SK-N-SH (cell line): ENCODE results near the gene ATG4B. TPM values are rescaled to one million over a fixed set of nuclear protein-coding genes. Genes with fewer than 3 reads are reported as not detected.

ENCODE experiments used
- CTCF ChIA-PET: fragments of 300-600, 350-600 bp; formaldehyde crosslinking; extraction: SDS; loops from one replicate; lab custom pipeline; 2021; lab: Yijun Ruan, JAX
- POLR2A ChIA-PET: fragments of 350-600 bp; sonication (Branson Sonifier 250); formaldehyde crosslinking; extraction: SDS; loops from one replicate; lab custom pipeline; 2020; ENCODE audit warnings: antibody characterized with exemption, inconsistent platforms; lab: Yijun Ruan, JAX
- DNase-seq: peaks from one replicate; pipeline ENCODE4 v3.0.0; 2012
- H2AFZ ChIP-seq: fragments of 200-600 bp; sonication (generic); 2 replicates; pipeline ENCODE4 v1.8.1; 2016; ENCODE audit warnings: antibody characterized with exemption, mild to moderate bottlenecking, low read depth
- H3F3A ChIP-seq: fragments of 200-600 bp; sonication (generic); replicated peaks from 2 replicates; pipeline ENCODE3; 2016; ENCODE audit warnings: antibody characterized with exemption, mild to moderate bottlenecking; ENCODE audit not compliant: insufficient read depth
- H3K27ac ChIP-seq, 2 experiments: fragments of 200-500 bp in 1 of 2; fragments of 200-600 bp in 1 of 2; sonication (Bioruptor generic) in 1 of 2; sonication (generic), shearing (Covaris generic) in 1 of 2; 2 replicates each; pipeline versions ENCODE4 v1.5.1 to v1.6.1; 2014 to 2016; ENCODE audit warnings: low read depth in 2 of 2, inconsistent platforms in 1 of 2, low read length in 1 of 2, mild to moderate bottlenecking in 1 of 2, mixed read lengths in 1 of 2
- H3K27me3 ChIP-seq: fragments of 200-600 bp; sonication (generic), shearing (Covaris generic); 2 replicates; pipeline ENCODE4 v1.6.1; 2016; ENCODE audit warnings: mixed run types; ENCODE audit not compliant: insufficient read depth
- H3K36me3 ChIP-seq, 2 experiments: fragments of 200-500 bp in 1 of 2; fragments of 200-600 bp in 1 of 2; sonication (Bioruptor generic) in 1 of 2; sonication (generic) in 1 of 2; replicated peaks in 1 of 2; 2 replicates each; pipeline versions ENCODE3 to v1.5.1; 2014 to 2016; ENCODE audit warnings: low read length in 1 of 2, mild to moderate bottlenecking in 1 of 2; ENCODE audit not compliant: insufficient read depth in 2 of 2, control insufficient read depth in 1 of 2
- H3K4me1 ChIP-seq, 2 experiments: fragments of 200-500 bp in 1 of 2; fragments of 200-600 bp in 1 of 2; sonication (Bioruptor generic) in 1 of 2; sonication (generic), shearing (Covaris generic) in 1 of 2; 2 replicates each; pipeline versions ENCODE4 v1.5.1 to v1.6.1; 2014 to 2016; ENCODE audit warnings: low read depth in 1 of 2, low read length in 1 of 2, mixed run types in 1 of 2; ENCODE audit not compliant: insufficient read depth in 2 of 2, control insufficient read depth in 1 of 2
- H3K4me2 ChIP-seq: fragments of 200-600 bp; sonication (generic), shearing (Covaris generic); 2 replicates; pipeline ENCODE4 v1.6.1; 2017; ENCODE audit warnings: mixed run types
- H3K4me3 ChIP-seq, 2 experiments: fragments of 200-500 bp in 1 of 2; fragments of 200-600 bp in 1 of 2; sonication (Bioruptor generic) in 1 of 2; sonication (generic), shearing (Covaris generic) in 1 of 2; 2 replicates each; pipeline versions ENCODE4 v1.5.1 to v1.8.1; 2014 to 2016; ENCODE audit warnings: low read depth in 2 of 2, inconsistent platforms in 1 of 2, low read length in 1 of 2, mild to moderate bottlenecking in 1 of 2, mixed read lengths in 1 of 2, moderate library complexity in 1 of 2
- H3K79me2 ChIP-seq: fragments of 200-600 bp; sonication (generic); 2 replicates; pipeline ENCODE4 v1.8.1; 2017; ENCODE audit warnings: mild to moderate bottlenecking; ENCODE audit not compliant: insufficient read depth
- H3K9ac ChIP-seq: fragments of 200-600 bp; sonication (generic); 2 replicates; pipeline ENCODE4 v1.6.1; 2017; ENCODE audit warnings: mixed run types
- H3K9me2 ChIP-seq: fragments of 200-600 bp; sonication (generic); 2 replicates; pipeline ENCODE4 v1.6.1; 2017; ENCODE audit warnings: mixed run types
- H3K9me3 ChIP-seq: fragments of 200-600 bp; sonication (generic); 2 replicates; pipeline ENCODE4 v1.6.1; 2017; ENCODE audit warnings: mixed run types, mild to moderate bottlenecking, moderate library complexity
- H4K20me1 ChIP-seq: fragments of 200-600 bp; sonication (generic); 2 replicates; pipeline ENCODE4 v1.6.1; 2017; ENCODE audit warnings: mild to moderate bottlenecking, mixed run types; ENCODE audit not compliant: insufficient read depth
- ELF1 ChIP-seq: IDR thresholded peaks from 2 replicates; pipeline ENCODE4 v1.4.0; 2012
- EZH2phosphoT487 ChIP-seq: fragments of 200-600 bp; sonication (generic); IDR thresholded peaks from 2 replicates; pipeline ENCODE4 v1.6.1; 2017; ENCODE audit warnings: low read depth, mixed run types, mild to moderate bottlenecking, antibody characterized with exemption, moderate library complexity, borderline replicate concordance
- FOXM1 ChIP-seq: IDR thresholded peaks from 2 replicates; pipeline ENCODE4 v1.4.0; 2012; ENCODE audit warnings: low read depth, mild to moderate bottlenecking
- GABPA ChIP-seq: IDR thresholded peaks from 2 replicates; pipeline ENCODE4 v1.4.0; 2012; ENCODE audit warnings: low read depth, mild to moderate bottlenecking
- NRF1 ChIP-seq: IDR thresholded peaks from 2 replicates; pipeline ENCODE4 v1.6.1; 2012; ENCODE audit warnings: low read depth, mild to moderate bottlenecking, low read length
- POLR2AphosphoS5 ChIP-seq: IDR thresholded peaks from 2 replicates; pipeline ENCODE4 v1.6.1; 2012; ENCODE audit warnings: low read depth, low read length
- RFX5 ChIP-seq: IDR thresholded peaks from 2 replicates; pipeline ENCODE4 v1.6.1; 2012; ENCODE audit warnings: mild to moderate bottlenecking, improper control_type of control experiment, low read length
- SIN3A ChIP-seq: IDR thresholded peaks from 2 replicates; pipeline ENCODE4 v1.6.1; 2012; ENCODE audit warnings: low read depth, mild to moderate bottlenecking, low read length, moderate library complexity, borderline replicate concordance
- SMC3 ChIP-seq: IDR thresholded peaks from 2 replicates; pipeline ENCODE4 v1.6.1; 2012; ENCODE audit warnings: low read depth, low read length, improper control_type of control experiment
- TEAD4 ChIP-seq: IDR thresholded peaks from 2 replicates; pipeline ENCODE4 v1.4.0; 2012; ENCODE audit warnings: mild to moderate bottlenecking, borderline replicate concordance; ENCODE audit not compliant: insufficient read depth
- WGBS: methylation state at CpG from one replicate; pipeline ENCODE4 v1.1.6; 2017; ENCODE audit warnings: low lambda C conversion rate; 5-methylcytosine and 5-hydroxymethylcytosine counted together
- polyA plus RNA-seq, 3 experiments: library from polyadenylated mRNA; depleted of rRNA; stranded (reverse); fragments of >200 nt; gene quantifications; 2 replicates each; pipeline ENCODE4 v1.2.3, GENCODE V29; 2012
- TF ChIP-seq, protein P1 (sequence below): IDR thresholded peaks from 2 replicates; pipeline ENCODE4 v1.4.0; 2012; ENCODE audit warnings: low read depth
- TF ChIP-seq, protein P2 (sequence below): IDR thresholded peaks from 2 replicates; pipeline ENCODE4 v1.4.0; 2012; ENCODE audit warnings: low read depth, borderline replicate concordance
- TF ChIP-seq, protein P3 (sequence below): fragments of 150-350 bp; IDR thresholded peaks from 2 replicates; pipeline ENCODE4 v1.6.1; 2017; ENCODE audit warnings: antibody characterized with exemption, low read length, low read depth, borderline replicate concordance
- TF ChIP-seq, protein P4 (sequence below): fragments of 150-350 bp; IDR thresholded peaks from 2 replicates; pipeline ENCODE4 v1.6.1; 2016; ENCODE audit warnings: mild to moderate bottlenecking, low read depth, low read length

The ATG4B gene
- polyA plus RNA-seq, 1 of the 3 experiments (the other 2 are of a cell fraction): 107 TPM

DNA sequence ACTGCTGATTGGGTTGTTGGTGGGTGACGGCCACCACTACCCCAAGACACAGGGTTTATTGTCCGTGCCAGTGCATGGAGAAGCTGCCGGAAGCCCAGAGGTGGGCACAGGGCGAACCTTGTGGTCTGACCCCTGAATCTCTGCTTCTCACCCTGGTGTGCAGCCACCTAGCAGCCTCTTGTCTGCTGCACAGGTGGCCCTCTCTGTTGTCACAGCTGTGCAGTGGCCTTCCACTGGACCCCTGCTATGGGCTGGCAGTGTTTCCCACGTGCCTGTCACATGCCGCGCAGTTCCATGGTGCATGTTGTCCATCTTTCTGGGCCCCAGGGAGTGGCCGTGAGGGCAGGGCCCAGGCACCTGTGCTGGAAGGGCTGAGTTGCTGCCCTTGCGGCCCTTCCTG is 15.2 kb downstream of the ATG4B start (continued):
- TF ChIP-seq, protein P1, sequence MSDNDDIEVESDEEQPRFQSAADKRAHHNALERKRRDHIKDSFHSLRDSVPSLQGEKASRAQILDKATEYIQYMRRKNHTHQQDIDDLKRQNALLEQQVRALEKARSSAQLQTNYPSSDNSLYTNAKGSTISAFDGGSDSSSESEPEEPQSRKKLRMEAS: no peak
- TF ChIP-seq, protein P2, sequence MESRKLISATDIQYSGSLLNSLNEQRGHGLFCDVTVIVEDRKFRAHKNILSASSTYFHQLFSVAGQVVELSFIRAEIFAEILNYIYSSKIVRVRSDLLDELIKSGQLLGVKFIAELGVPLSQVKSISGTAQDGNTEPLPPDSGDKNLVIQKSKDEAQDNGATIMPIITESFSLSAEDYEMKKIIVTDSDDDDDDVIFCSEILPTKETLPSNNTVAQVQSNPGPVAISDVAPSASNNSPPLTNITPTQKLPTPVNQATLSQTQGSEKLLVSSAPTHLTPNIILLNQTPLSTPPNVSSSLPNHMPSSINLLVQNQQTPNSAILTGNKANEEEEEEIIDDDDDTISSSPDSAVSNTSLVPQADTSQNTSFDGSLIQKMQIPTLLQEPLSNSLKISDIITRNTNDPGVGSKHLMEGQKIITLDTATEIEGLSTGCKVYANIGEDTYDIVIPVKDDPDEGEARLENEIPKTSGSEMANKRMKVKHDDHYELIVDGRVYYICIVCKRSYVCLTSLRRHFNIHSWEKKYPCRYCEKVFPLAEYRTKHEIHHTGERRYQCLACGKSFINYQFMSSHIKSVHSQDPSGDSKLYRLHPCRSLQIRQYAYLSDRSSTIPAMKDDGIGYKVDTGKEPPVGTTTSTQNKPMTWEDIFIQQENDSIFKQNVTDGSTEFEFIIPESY: no peak
- TF ChIP-seq SIN3A (no peak), TEAD4 (no peak), FOXM1 (no peak), POLR2AphosphoS5 (no peak), GABPA (no peak)
- TF ChIP-seq, all 33 proteins: peak for 0

DNA sequence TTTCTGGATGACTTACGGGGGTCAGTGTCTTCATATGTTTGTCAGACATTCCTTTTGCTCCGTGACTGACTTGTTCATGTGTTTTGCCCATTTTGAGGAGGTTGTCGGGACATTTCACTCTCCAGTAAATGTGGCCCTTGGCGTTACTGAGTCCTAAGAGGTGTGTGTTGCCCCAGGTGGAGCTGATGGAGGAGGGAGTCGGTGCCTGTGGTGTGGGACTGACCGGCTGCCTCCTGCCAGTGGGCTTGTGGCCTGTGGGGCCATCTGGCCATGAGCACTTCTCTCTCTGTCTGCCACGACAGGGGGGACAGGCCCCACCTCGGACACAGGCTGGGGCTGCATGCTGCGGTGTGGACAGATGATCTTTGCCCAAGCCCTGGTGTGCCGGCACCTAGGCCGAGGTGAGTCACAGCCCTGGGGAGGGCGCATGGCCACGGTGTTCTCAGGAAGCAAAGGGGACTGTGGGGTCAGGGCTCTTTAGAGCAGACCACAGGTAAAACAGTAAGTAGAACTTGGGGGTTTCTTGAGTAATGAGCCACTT is 15.8 kb downstream of the ATG4B start:
- H3K4me2 ChIP-seq: no peak overlapping the region
- no peak overlapping the region for H3K9ac ChIP-seq
- H4K20me1 ChIP-seq: peaks cover 28% of the 10 kb centered on the region
- H3K27me3 ChIP-seq: no peaks in the 10 kb centered on the region
- H3K9me2 ChIP-seq: no peaks in the 10 kb centered on the region
- 94% methylated on average over 10 of the region's 13 CpGs for WGBS
- H3K79me2 ChIP-seq: peaks cover 43% of the 10 kb centered on the region
- no peaks in the 10 kb centered on the region for H3F3A ChIP-seq
- H2AFZ ChIP-seq: no peak overlapping the region
- H3K27ac ChIP-seq: no peak overlapping the region
- H3K9me3 ChIP-seq: no peaks in the 10 kb centered on the region
- H3K4me3 ChIP-seq: no peak overlapping the region
- ChIA-PET CTCF (interaction anchor here (1.4 kb wide), 1 partner anchor 21 kb away, joined by 3 read pairs; no protein-coding TSS in a partner anchor), POLR2A (no interaction called here)
- H3K36me3 ChIP-seq: peaks cover 12 to 48% of the 10 kb centered on the region in 2 experiments
- no peak for DNase-seq
- no peak for TF ChIP-seq ELF1
- TF ChIP-seq NRF1: no peak
- no peak for TF ChIP-seq SMC3
- no peak for TF ChIP-seq RFX5
- no peak for TF ChIP-seq FOXM1
- no peak for TF ChIP-seq GABPA
- TF ChIP-seq, protein P3, sequence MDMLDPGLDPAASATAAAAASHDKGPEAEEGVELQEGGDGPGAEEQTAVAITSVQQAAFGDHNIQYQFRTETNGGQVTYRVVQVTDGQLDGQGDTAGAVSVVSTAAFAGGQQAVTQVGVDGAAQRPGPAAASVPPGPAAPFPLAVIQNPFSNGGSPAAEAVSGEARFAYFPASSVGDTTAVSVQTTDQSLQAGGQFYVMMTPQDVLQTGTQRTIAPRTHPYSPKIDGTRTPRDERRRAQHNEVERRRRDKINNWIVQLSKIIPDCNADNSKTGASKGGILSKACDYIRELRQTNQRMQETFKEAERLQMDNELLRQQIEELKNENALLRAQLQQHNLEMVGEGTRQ: no peak
- H3K4me1 ChIP-seq: no peaks in the 10 kb centered on the region; a peak in 1 of 4 replicates

DNA sequence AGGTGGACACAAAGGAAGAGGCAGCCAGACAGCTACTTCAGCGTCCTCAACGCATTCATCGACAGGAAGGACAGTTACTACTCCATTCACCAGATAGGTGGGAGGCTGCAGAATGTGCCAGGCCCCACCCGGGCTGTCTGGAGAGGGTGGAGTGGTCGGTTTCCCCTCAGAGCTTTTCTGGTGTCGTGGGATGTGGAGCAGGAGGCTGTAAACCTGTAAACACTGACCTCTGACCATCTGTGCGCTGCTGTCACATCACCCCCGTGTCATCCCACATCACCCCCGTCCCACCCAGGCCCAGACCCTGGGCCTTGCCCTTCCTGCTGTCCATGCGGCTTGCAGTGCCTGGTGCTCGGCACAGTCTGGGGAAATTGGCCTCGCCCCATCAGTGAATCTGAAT is 17.1 kb downstream of the ATG4B start:
- CTCF ChIA-PET: interaction anchor here (1.4 to 1.6 kb wide), 2 partner anchors 11 to 22 kb away, joined by 3 to 4 read pairs; no protein-coding TSS in a partner anchor
- DNase-seq: no peak
- peaks cover 17 to 57% of the 10 kb centered on the region in 2 experiments for H3K36me3 ChIP-seq
- no peak overlapping the region for H3K27ac ChIP-seq
- no peak overlapping the region for H2AFZ ChIP-seq
- H3K9ac ChIP-seq: no peak overlapping the region
- WGBS: 94% methylated on average over 12 of the region's 12 CpGs
- no peaks in the 10 kb centered on the region for H3K27me3 ChIP-seq
- H3K4me2 ChIP-seq: no peak overlapping the region
- H3K4me3 ChIP-seq: no peak overlapping the region
- no peaks in the 10 kb centered on the region for H3F3A ChIP-seq
- H3K9me3 ChIP-seq: no peaks in the 10 kb centered on the region
- peaks cover 31% of the 10 kb centered on the region; the same call in 1 of the 2 replicates for H3K79me2 ChIP-seq
- H3K4me1 ChIP-seq: no peaks in the 10 kb centered on the region
- POLR2A ChIA-PET: no interaction called here
- peaks cover 20% of the 10 kb centered on the region; the same call in 1 of the 2 replicates for H4K20me1 ChIP-seq
- H3K9me2 ChIP-seq: no peaks in the 10 kb centered on the region
- TF ChIP-seq, protein P2: no peak
- no peak for TF ChIP-seq EZH2phosphoT487
- no peak for TF ChIP-seq POLR2AphosphoS5
- TF ChIP-seq, protein P4, sequence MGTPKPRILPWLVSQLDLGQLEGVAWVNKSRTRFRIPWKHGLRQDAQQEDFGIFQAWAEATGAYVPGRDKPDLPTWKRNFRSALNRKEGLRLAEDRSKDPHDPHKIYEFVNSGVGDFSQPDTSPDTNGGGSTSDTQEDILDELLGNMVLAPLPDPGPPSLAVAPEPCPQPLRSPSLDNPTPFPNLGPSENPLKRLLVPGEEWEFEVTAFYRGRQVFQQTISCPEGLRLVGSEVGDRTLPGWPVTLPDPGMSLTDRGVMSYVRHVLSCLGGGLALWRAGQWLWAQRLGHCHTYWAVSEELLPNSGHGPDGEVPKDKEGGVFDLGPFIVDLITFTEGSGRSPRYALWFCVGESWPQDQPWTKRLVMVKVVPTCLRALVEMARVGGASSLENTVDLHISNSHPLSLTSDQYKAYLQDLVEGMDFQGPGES: no peak
